ENCODE results near the gene EXOSC5.
"Not testable (repeated sequence)": the region's sequence is repeated elsewhere in the genome, so short reads cannot be mapped to it uniquely, and the experiment has no call there.

The EXOSC5 gene

GRCh38 chr19:41426116-41426841 lies 29.1 kb upstream of the EXOSC5 start:
- DNase-seq, result no peak

GRCh38 chr19:41425174-41426115 lies 28.3 kb upstream of the EXOSC5 start:
- no peak for DNase-seq

GRCh38 chr19:41424335-41425173 lies 27.4 kb upstream of the EXOSC5 start:
- no peak for DNase-seq

GRCh38 chr19:41422955-41423354 lies 25.8 kb upstream of the EXOSC5 start:
- no peak for DNase-seq

GRCh38 chr19:41422456-41422855 lies 25.3 kb upstream of the EXOSC5 start:
- no peak for DNase-seq

- no peak for DNase-seq
Measured at GRCh38 chr19:41421973-41422372, 24.8 kb upstream of the EXOSC5 start.

- peak in 1 of 2 experiments; percentile 55 for DNase-seq
Measured at GRCh38 chr19:41421314-41421713, 24.2 kb upstream of the EXOSC5 start.

GRCh38 chr19:41420101-41420880 lies 23.1 kb upstream of the EXOSC5 start:
- no peak for DNase-seq

- no peak for DNase-seq
Measured at GRCh38 chr19:41416194-41416674, 19.1 kb upstream of the EXOSC5 start.

- peak; percentile 90 to 91 for DNase-seq
Measured at GRCh38 chr19:41415154-41415571, 18.0 kb upstream of the EXOSC5 start.

- DNase-seq, result no peak
Measured at GRCh38 chr19:41414461-41414860, 17.3 kb upstream of the EXOSC5 start.

- no peak for DNase-seq
Measured at GRCh38 chr19:41413947-41414346, 16.8 kb upstream of the EXOSC5 start.

- DNase-seq, result no peak
Measured at GRCh38 chr19:41412953-41413352, 15.8 kb upstream of the EXOSC5 start.

- no peak for DNase-seq
Measured at GRCh38 chr19:41411968-41412265, 14.8 kb upstream of the EXOSC5 start.

- no peak for DNase-seq
Measured at GRCh38 chr19:41411100-41411967, 14.2 kb upstream of the EXOSC5 start.

- no peak for DNase-seq
Measured at GRCh38 chr19:41410336-41411054, 13.3 kb upstream of the EXOSC5 start.

GRCh38 chr19:41409288-41409687 lies 12.1 kb upstream of the EXOSC5 start:
- peak; percentile 78 to 87 for DNase-seq

GRCh38 chr19:41408846-41409245 lies 11.7 kb upstream of the EXOSC5 start:
- not testable (repeated sequence) for DNase-seq

- DNase-seq, result peak; percentile 45 to 65
Measured at GRCh38 chr19:41408256-41408655, 11.1 kb upstream of the EXOSC5 start.

GRCh38 chr19:41407271-41407670 lies 10.1 kb upstream of the EXOSC5 start:
- no peak for DNase-seq

All from SHP77 (cell line).